H1 (cell line): ENCODE measurements around the gene ASB6. TPM values are rescaled to one million over a fixed set of nuclear protein-coding genes. Genes with fewer than 3 reads are reported as not detected.

Experiments
- CTCF ChIA-PET: fragments of 300-600 bp; sonication (Branson Sonifier 250); formaldehyde crosslinking; loops from one replicate; lab custom pipeline; 2021; ENCODE audit not compliant: partially characterized antibody; lab: Charles Lee
- POLR2A ChIA-PET: fragments of 300-600 bp; sonication (Branson Sonifier 250); formaldehyde crosslinking; loops from one replicate; lab custom pipeline; 2021; ENCODE audit warnings: inconsistent platforms; ENCODE audit not compliant: partially characterized antibody; lab: Charles Lee
- DNase-seq, 2 experiments: peaks; one replicate each; pipeline versions ENCODE4 v3.0.0 to v3.0.0-alpha.2; 2010 to 2022; ENCODE audit warnings: low spot score in 2 of 2, low read depth in 1 of 2, mixed read lengths in 1 of 2
- FAIRE-seq: peaks from 2 replicates; lab custom pipeline; 2011; peaks lifted over from hg19 to GRCh38; lab: Jason Lieb, UNC
- H2AFZ ChIP-seq: 2 replicates; pipeline ENCODE4 v1.8.1; 2012; ENCODE audit warnings: low read length, inconsistent platforms
- H2AK5ac ChIP-seq: 2 replicates; pipeline ENCODE4 v1.6.1; 2013; ENCODE audit warnings: low read depth, low read length
- H2BK120ac ChIP-seq: replicated peaks from 2 replicates; pipeline ENCODE3; 2013; ENCODE audit warnings: low read depth, low read length, inconsistent platforms
- H2BK12ac ChIP-seq: 2 replicates; pipeline ENCODE4 v1.6.1; 2013; ENCODE audit warnings: low read depth, low read length
- H2BK15ac ChIP-seq: 2 replicates; pipeline ENCODE4 v1.6.1; 2013; ENCODE audit warnings: low read length
- H2BK20ac ChIP-seq: 2 replicates; pipeline ENCODE4 v1.6.1; 2013; ENCODE audit warnings: low read length
- H2BK5ac ChIP-seq: 2 replicates; pipeline ENCODE4 v1.6.1; 2013; ENCODE audit warnings: low read depth, low read length
- H3K14ac ChIP-seq: 2 replicates; pipeline ENCODE4 v1.6.1; 2013; ENCODE audit warnings: inconsistent platforms; ENCODE audit not compliant: insufficient read length
- H3K18ac ChIP-seq: 2 replicates; pipeline ENCODE4 v1.6.1; 2013; ENCODE audit warnings: low read length; ENCODE audit errors: extremely low read depth
- H3K23ac ChIP-seq: 2 replicates; pipeline ENCODE4 v1.6.1; 2013; ENCODE audit warnings: inconsistent platforms; ENCODE audit not compliant: insufficient read length
- H3K23me2 ChIP-seq: 2 replicates; pipeline ENCODE4 v1.6.1; 2013; ENCODE audit warnings: low read depth, low read length
- H3K27ac ChIP-seq: 2 replicates; pipeline ENCODE4 v1.6.1; 2011; ENCODE audit warnings: low read depth, low read length, inconsistent platforms
- H3K27me3 ChIP-seq, 4 experiments: replicated peaks in 1 of 4; 1 replicate in 1 of 4; 2 replicates in 3 of 4; pipeline versions ENCODE4 v1.6.1 to v1.8.1; 2011 to 2013; ENCODE audit warnings: low read length in 3 of 4, mild to moderate bottlenecking in 3 of 4, inconsistent platforms in 2 of 4, mixed read lengths in 2 of 4, moderate library complexity in 1 of 4; ENCODE audit not compliant: control insufficient read depth in 3 of 4, insufficient read depth in 3 of 4; ENCODE audit errors: extremely low read depth in 1 of 4
- H3K36me3 ChIP-seq, 4 experiments: 2 replicates each; pipeline versions ENCODE4 v1.6.1 to v1.8.1; 2011 to 2013; ENCODE audit warnings: mild to moderate bottlenecking in 4 of 4, low read length in 3 of 4, moderate library complexity in 2 of 4, control low read depth in 1 of 4, inconsistent platforms in 1 of 4; ENCODE audit not compliant: insufficient read depth in 4 of 4, control insufficient read depth in 2 of 4
- H3K4ac ChIP-seq: replicated peaks from 2 replicates; pipeline ENCODE3; 2013; ENCODE audit warnings: low read length, low read depth, mixed read lengths, inconsistent platforms; ENCODE audit not compliant: insufficient read length
- H3K4me1 ChIP-seq, 4 experiments: replicated peaks in 1 of 4; 1 replicate in 1 of 4; 2 replicates in 3 of 4; pipeline versions ENCODE4 v1.6.1 to v1.8.1; 2011 to 2013; ENCODE audit warnings: low read length in 3 of 4, inconsistent platforms in 2 of 4, mixed read lengths in 1 of 4; ENCODE audit not compliant: insufficient read depth in 4 of 4, control insufficient read depth in 3 of 4
- H3K4me2 ChIP-seq, 2 experiments: 2 replicates each; pipeline versions ENCODE4 v1.6.1 to v1.8.1; 2011 to 2013; ENCODE audit warnings: low read depth in 2 of 2, low read length in 2 of 2, control low read depth in 1 of 2, inconsistent platforms in 1 of 2, mild to moderate bottlenecking in 1 of 2; ENCODE audit not compliant: insufficient read depth in 1 of 2
- H3K4me3 ChIP-seq, 4 experiments: fragments of 200-600, 300-600 bp in 1 of 4; sonication (generic), shearing (Covaris generic), sonication (Bioruptor Twin) in 1 of 4; 2 replicates each; pipeline versions ENCODE4 v1.5.1 to v1.8.1; 2011 to 2016; ENCODE audit warnings: low read length in 4 of 4, low read depth in 3 of 4, control low read depth in 2 of 4, inconsistent platforms in 2 of 4, mild to moderate bottlenecking in 2 of 4, mixed read lengths in 1 of 4, moderate library complexity in 1 of 4; ENCODE audit not compliant: insufficient read depth in 2 of 4; ENCODE audit errors: extremely low read depth in 1 of 4
- H3K56ac ChIP-seq: replicated peaks from 2 replicates; pipeline ENCODE3; 2013; ENCODE audit warnings: low read depth, mild to moderate bottlenecking, mixed read lengths, low read length, inconsistent platforms; ENCODE audit not compliant: insufficient read length
- H3K79me1 ChIP-seq: 2 replicates; pipeline ENCODE4 v1.6.1; 2013; ENCODE audit warnings: low read depth, low read length, control low read depth
- H3K79me2 ChIP-seq, 2 experiments: 2 replicates each; pipeline versions ENCODE4 v1.6.1 to v1.8.1; 2012 to 2013; ENCODE audit warnings: low read length in 2 of 2, mild to moderate bottlenecking in 2 of 2, inconsistent platforms in 1 of 2; ENCODE audit not compliant: insufficient read depth in 2 of 2, control insufficient read depth in 1 of 2
- H3K9ac ChIP-seq, 4 experiments: replicated peaks in 1 of 4; 1 replicate in 1 of 4; 2 replicates in 3 of 4; pipeline versions ENCODE4 v1.6.1 to v1.8.1; 2011 to 2013; ENCODE audit warnings: low read depth in 3 of 4, low read length in 3 of 4, control low read depth in 2 of 4, mild to moderate bottlenecking in 2 of 4, moderate library complexity in 2 of 4, inconsistent platforms in 1 of 4; ENCODE audit errors: extremely low read depth in 1 of 4
- H3K9me3 ChIP-seq, 2 experiments: 2 replicates each; pipeline versions ENCODE4 v1.6.1 to v1.8.1; 2012 to 2013; ENCODE audit warnings: mild to moderate bottlenecking in 2 of 2, moderate library complexity in 2 of 2, control low read depth in 1 of 2, inconsistent platforms in 1 of 2, low read depth in 1 of 2, low read length in 1 of 2, mixed read lengths in 1 of 2; ENCODE audit not compliant: insufficient read depth in 2 of 2
- H4K20me1 ChIP-seq, 2 experiments: replicated peaks in 1 of 2; 2 replicates each; pipeline versions ENCODE3 to v1.8.1; 2011 to 2013; ENCODE audit warnings: inconsistent platforms in 2 of 2, low read length in 2 of 2, mild to moderate bottlenecking in 1 of 2; ENCODE audit not compliant: insufficient read depth in 2 of 2, control insufficient read depth in 1 of 2
- H4K5ac ChIP-seq: 2 replicates; pipeline ENCODE4 v1.6.1; 2013; ENCODE audit warnings: low read length, low read depth, mixed read lengths, inconsistent platforms; ENCODE audit not compliant: insufficient read length
- H4K8ac ChIP-seq: 2 replicates; pipeline ENCODE4 v1.8.0; 2013; ENCODE audit warnings: mild to moderate bottlenecking, moderate library complexity, low read length, inconsistent platforms; ENCODE audit not compliant: insufficient read depth; ENCODE audit errors: extremely low read depth
- H4K91ac ChIP-seq: replicated peaks from 2 replicates; pipeline ENCODE3; 2013; ENCODE audit warnings: low read length, mixed read lengths, inconsistent platforms; ENCODE audit not compliant: insufficient read length
- EGR1 ChIP-seq: IDR thresholded peaks from 2 replicates; pipeline ENCODE4 v1.6.1; 2011; ENCODE audit warnings: low read depth, low read length, borderline replicate concordance
- EZH2 ChIP-seq: fragments of 200-600 bp; sonication (generic); IDR thresholded peaks from 2 replicates; pipeline ENCODE4 v1.7.1; 2012; ENCODE audit warnings: low read depth, mild to moderate bottlenecking, moderate library complexity, low read length, inconsistent platforms; ENCODE audit not compliant: severe bottlenecking
- JUN ChIP-seq: IDR thresholded peaks from 2 replicates; pipeline ENCODE4 v1.6.1; 2011; ENCODE audit warnings: low read depth, mild to moderate bottlenecking, improper control_type of control experiment, low read length
- POLR2A ChIP-seq, 2 experiments: IDR thresholded peaks; 1 replicate in 1 of 2; 2 replicates in 1 of 2; pipeline ENCODE4 v1.6.1; 2011; ENCODE audit warnings: low read depth in 2 of 2, low read length in 2 of 2, mild to moderate bottlenecking in 2 of 2; ENCODE audit errors: control extremely low read depth in 1 of 2
- POLR2AphosphoS5 ChIP-seq: IDR thresholded peaks from 2 replicates; pipeline ENCODE4 v1.6.1; 2011; ENCODE audit warnings: low read depth, low read length
- RAD21 ChIP-seq, 2 experiments: IDR thresholded peaks in 1 of 2; conservative IDR thresholded peaks in 1 of 2; 2 replicates each; pipeline ENCODE4 v1.6.1; 2011; ENCODE audit warnings: low read depth in 2 of 2, low read length in 2 of 2, improper control_type of control experiment in 1 of 2, inconsistent platforms in 1 of 2, mild to moderate bottlenecking in 1 of 2, moderate library complexity in 1 of 2
- SIRT6 ChIP-seq: IDR thresholded peaks from one replicate; pipeline ENCODE4 v1.7.1; 2012; ENCODE audit warnings: low read length, inconsistent platforms
- YY1 ChIP-seq: IDR thresholded peaks from 2 replicates; pipeline ENCODE4 v1.6.1; 2011; ENCODE audit warnings: low read depth, mild to moderate bottlenecking, low read length
- WGBS, 2 experiments: shearing (Covaris generic) in 1 of 2; methylation state at CpG; one replicate each; pipeline versions ENCODE4 v1.1.6 to v1.1.7; 2013 to 2015; ENCODE audit warnings: low lambda C conversion rate in 2 of 2, mixed read lengths in 2 of 2, inconsistent platforms in 1 of 2, low coverage in 1 of 2, missing lambda C conversion rate in 1 of 2; ENCODE audit not compliant: insufficient replicate concordance in 2 of 2, insufficient coverage in 1 of 2, insufficient read length in 1 of 2; ENCODE audit errors: extremely low coverage in 1 of 2, missing lambda C conversion rate in 1 of 2; 5-methylcytosine and 5-hydroxymethylcytosine counted together
- polyA plus RNA-seq, 7 experiments: library from polyadenylated mRNA; depleted of rRNA in 3 of 7; stranded (reverse) in 5 of 7; unstranded in 2 of 7; fragments of >200 nt in 5 of 7; fragments of 200-250 nt in 2 of 7; gene quantifications; 1 replicate in 5 of 7; 2 replicates in 1 of 7; 4 replicates in 1 of 7; pipeline versions ENCODE4 v1.2.1 to v1.2.3, GENCODE V29; 2011 to 2013; ENCODE audit warnings: missing spikeins in 2 of 7, mixed read lengths in 2 of 7
- total RNA-seq: library from RNA; stranded (reverse); fragmentation: NEBNext Ultra II Directional; extraction: Animal tissue kit (Norgen Biotek cat#: 25700); gene quantifications from 2 replicates; pipeline ENCODE4 v1.2.1, GENCODE V29; 2021

Gene ASB6
- total and polyA plus RNA-seq, 2 of the 8 experiments (the other 6 are each of a cell fraction or from before 2014, with no cell fraction given) = 14.0 to 17.3 TPM

DNA sequence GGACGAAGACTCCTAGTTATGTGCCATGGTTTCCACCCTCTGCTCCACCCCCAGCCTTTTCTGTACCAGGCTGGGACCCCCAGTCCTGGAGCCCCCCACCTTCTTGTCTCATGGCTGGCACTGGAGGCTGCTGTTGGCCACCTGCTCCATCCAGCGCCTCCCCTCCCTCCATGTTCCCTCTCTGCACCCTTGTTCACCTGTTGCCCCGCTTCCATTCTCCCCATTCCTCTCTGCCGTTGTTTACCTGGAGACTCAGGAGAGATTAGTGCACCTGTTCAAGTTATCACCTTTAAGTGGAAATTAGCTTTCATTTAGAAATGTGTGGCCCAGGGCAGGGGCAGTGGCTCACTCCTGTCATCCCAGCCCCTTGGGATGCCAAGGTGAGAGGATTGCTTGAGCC, 8.7 kb downstream of the ASB6 start:
- no peaks in the 10 kb centered on the region for H3K27me3 ChIP-seq
- H4K20me1 ChIP-seq = peaks cover 44 to 70% of the 10 kb centered on the region in 2 experiments
- ChIA-PET CTCF (interaction anchor here (1.1 to 4.4 kb wide), 3 partner anchors 9 to 501 kb away, joined by 3 to 18 read pairs (median 3); no protein-coding TSS in a partner anchor), POLR2A (interaction anchor here (1.1 to 1.2 kb wide), 2 partner anchors 9 to 17 kb away, joined by 3 to 5 read pairs; no protein-coding TSS in a partner anchor)
- H3K4ac ChIP-seq = no peak overlapping the region
- H3K18ac ChIP-seq = no peak overlapping the region
- 90% methylated on average over 4 of the region's 4 CpGs; no CpG with 5 or more reads in 1 of the 2 experiments for WGBS, 2 experiments
- H4K5ac ChIP-seq = no peak overlapping the region
- H2BK15ac ChIP-seq = no peak overlapping the region
- H2AK5ac ChIP-seq = no peak overlapping the region
- no peak overlapping the region for H3K4me2 ChIP-seq
- H3K56ac ChIP-seq = no peak overlapping the region
- no peak overlapping the region for H2BK12ac ChIP-seq
- H3K4me1 ChIP-seq = peaks cover 0 to 6% (median 2%) of the 10 kb centered on the region in 4 experiments; a peak in 5 of 7 replicates
- H3K9ac ChIP-seq = no peak overlapping the region
- no peak overlapping the region for H3K23ac ChIP-seq
- peaks cover 32 to 56% of the 10 kb centered on the region in 2 experiments; a peak in 3 of 4 replicates for H3K79me2 ChIP-seq
- H3K27ac ChIP-seq = no peak overlapping the region
- H3K79me1 ChIP-seq = peaks cover 28% of the 10 kb centered on the region
- H4K91ac ChIP-seq = no peak overlapping the region
- no peaks in the 10 kb centered on the region for H3K9me3 ChIP-seq
- no peaks in the 10 kb centered on the region for H3K23me2 ChIP-seq
- FAIRE-seq = no peak
- H2BK5ac ChIP-seq = no peak overlapping the region
- no peak overlapping the region; the same call in 1 of the 2 replicates for H4K8ac ChIP-seq
- DNase-seq = no peak
- TF ChIP-seq RAD21 (IDR thresholded peaks at IDR 0.05 in 1 of 2, conservative IDR thresholded peaks at IDR 0.05 in 1 of 2; ENCODE audit: low read depth in 2 of 2, low read length in 2 of 2) (no peak), POLR2AphosphoS5 (no peak), POLR2A (IDR thresholded peaks at IDR 0.05; ENCODE audit: control extremely low read depth in 1 of 2, low read depth in 2 of 2, low read length in 2 of 2) (no peak), JUN (no peak), EGR1 (no peak), YY1 (no peak), SIRT6 (no peak), EZH2 (no peak)
- H2BK120ac ChIP-seq = no peak overlapping the region
- no peak overlapping the region for H3K14ac ChIP-seq
- no peak overlapping the region for H3K4me3 ChIP-seq
- H3K36me3 ChIP-seq = peaks cover 13 to 58% (median 33%) of the 10 kb centered on the region in 4 experiments
- H2BK20ac ChIP-seq = no peak overlapping the region
- no peak overlapping the region for H2AFZ ChIP-seq
